Erythroblast (primary cell): Measurements from ENCODE around the gene ECD.

Source experiments
- GATA1 ChIP-seq: IDR thresholded peaks from 2 replicates; pipeline ENCODE4 v1.6.1; 2011; ENCODE audit warnings: low read depth, mild to moderate bottlenecking, control low read depth, low read length, moderate library complexity
- POLR2A ChIP-seq: IDR thresholded peaks from 2 replicates; pipeline ENCODE4 v1.6.1; 2011; ENCODE audit warnings: mild to moderate bottlenecking, low read length

GRCh38 chr10:73169320-73169719, 1.5 kb upstream of the ECD start:
- no peak for TF ChIP-seq POLR2A
- no peak for TF ChIP-seq GATA1
